ENCODE data around the gene POLD2. TPM values are rescaled to one million over a fixed set of nuclear protein-coding genes. Genes with fewer than 3 reads are reported as not detected.

The POLD2 gene
- 65.5 and 73.4 TPM in 2 replicates for total RNA-seq

DNA sequence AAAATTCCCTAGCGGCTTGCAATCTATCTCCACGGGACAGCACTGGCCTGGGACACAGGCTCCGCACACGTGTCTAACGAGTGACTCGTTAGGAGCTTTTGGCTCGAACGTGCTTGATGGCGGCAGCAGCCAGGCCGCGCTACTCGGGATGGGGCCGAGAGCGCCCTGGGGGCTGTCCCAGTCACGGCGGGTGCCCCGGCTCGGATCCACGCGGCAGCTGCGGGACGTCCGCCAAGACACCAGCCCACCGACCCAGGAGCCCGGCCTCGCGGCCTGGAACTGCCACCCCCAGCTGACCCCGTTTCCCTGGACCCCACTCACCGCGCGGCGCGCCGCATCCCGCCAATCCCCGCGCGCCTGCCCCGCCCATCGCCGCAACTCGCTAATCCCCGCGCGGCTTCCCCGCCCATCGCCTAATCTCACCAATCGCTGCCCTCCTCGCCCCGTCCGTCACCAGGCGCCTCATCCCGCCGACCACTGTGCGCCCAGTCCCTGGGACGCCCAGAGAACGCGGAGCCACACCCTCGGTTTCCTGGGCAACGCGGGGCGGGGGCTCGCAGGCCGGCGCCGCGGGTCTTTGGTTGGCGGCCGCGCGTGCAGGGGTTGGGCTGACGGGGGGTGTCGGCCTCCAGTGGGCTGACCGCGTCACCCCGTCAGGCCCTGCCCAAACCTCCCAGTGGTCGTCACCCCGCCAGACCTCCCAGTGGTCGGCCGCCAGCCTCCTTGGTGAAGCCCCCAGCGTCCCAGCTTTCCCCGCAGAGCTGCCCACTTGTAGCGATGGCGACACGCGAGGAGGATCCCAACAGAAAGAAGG is at the start of gene POLD2:
POLD2 (minus strand) TSS at position 359 of the 814 bp plus-strand sequence. CDS start 1,495 bp downstream, outside the sequence.

DNA sequence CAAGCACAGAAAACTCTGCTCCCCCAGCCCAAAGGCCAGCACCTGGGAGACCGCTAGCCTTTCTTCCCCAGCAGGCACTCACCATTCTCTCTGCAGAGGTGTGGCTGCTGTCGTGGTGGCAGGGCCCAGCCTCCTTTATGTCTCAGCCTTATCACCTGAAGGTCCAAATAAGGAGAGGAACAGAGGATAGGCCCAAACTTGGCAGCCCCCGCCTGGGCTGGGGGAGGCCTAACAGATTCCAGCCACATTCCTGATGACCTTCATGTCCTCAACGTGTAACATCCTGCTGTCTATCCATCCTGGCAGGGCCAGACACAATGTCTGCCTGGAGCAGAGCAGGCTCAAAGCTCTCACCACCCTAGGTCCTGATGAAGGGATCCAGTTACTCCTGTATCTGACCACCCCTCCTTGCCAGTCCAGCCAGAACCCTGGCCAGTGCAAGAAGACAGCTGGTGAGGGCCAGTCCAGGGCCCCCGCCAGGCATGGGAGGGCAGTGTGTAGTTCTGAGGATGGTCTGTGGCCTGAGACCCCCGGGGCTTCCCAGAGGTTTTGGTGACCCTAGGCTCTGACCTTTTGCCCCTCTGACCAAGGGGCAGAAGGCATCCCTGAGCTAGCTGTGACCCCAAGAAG is 18.0 kb upstream of the POLD2 start, which contains the start of gene MYL7:
MYL7 (minus strand) TSS at position 112 of the 630 bp plus-strand sequence; CDS start at position 85, 27 bp downstream.

DNA sequence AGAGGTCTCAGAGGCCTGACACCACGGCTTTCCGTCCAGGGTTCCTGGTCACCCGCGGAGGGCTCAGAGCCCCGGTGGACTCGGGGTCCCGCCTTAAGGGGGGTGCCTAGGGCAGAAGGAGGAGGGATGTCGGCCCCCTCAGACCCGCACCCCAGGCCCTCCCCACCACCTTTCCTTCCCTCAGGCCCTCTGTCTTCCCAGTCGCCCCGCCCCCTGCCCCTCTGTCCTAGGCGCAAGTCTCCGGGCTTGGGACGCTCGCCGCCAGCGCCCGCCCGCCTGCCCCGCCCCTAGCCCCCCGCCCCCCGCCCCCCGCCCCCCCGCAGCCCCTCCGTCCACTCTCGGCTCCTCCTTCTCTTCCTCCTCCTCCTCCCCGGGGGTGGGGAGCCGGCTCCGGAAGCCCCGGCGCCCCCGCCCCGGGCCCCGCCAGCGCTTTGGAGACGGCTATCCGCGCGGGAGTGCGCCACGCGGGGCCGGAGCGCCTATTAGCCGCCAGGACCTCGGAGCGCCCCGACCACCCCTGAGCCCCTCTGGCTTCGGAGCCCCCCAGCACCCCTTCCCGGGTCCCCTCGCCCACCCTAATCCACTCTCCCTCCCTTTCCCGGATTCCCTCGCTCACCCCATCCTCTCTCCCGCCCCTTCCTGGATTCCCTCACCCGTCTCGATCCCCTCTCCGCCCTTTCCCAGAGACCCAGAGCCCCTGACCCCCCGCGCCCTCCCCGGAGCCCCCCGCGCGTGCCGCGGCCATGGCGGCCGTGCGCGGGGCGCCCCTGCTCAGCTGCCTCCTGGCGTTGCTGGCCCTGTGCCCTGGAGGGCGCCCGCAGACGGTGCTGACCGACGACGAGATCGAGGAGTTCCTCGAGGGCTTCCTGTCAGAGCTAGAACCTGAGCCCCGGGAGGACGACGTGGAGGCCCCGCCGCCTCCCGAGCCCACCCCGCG is 19.2 kb downstream of the POLD2 start, which contains the start of gene AEBP1:
AEBP1 (plus strand) TSS at position 423 of the 937 bp plus-strand sequence; CDS start at position 744, 321 bp downstream.

DNA sequence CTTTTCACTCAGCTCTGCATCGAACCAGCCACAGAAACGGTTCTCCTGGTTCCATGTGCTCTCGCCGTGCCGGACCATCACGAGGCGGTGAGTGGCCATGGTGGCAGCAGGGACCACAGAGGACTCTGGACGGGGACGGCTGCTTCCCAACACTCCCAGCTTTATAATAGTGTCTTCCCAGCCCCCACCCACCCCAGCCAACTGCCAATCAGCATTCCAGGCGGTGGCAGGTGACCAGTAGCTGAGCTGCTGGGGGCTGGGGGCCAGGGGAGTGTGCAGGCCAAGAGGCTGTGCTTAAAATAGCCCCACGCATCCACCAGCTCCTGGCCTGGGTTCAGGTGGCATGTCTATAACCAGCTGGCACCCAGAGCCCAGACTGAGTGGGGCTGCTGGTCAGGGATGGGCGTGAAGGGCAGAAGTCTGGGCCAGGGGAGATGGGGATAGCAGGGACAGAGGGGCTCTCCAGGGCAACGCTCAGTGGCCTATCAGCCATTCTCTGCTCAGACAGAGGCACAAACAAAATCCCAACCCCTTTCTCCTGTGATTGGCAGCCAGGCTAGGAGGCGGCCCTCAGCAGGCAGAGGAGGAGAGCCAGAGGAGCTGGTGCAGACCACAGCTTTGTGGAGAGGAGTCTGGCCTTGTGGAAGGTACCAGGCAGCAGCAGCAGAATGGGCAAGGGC is 57.8 kb downstream of the POLD2 start, which contains the start of gene PGAM2:
PGAM2 (minus strand) TSS at position 137 of the 680 bp plus-strand sequence; CDS start at position 99, 38 bp downstream.

Small RNA genes lying within 50 kb of the gene (small RNA-seq; reads per million reads assigned to genes)
- gene RNA5SP230 = not detected

Other genes starting within 250 kb of the POLD2 start
- gene URGCP, start 217.0 kb downstream of the POLD2 start, total RNA-seq = 28.9 and 37.1 TPM in 2 replicates
- 17.6 and 22.9 TPM in 2 replicates for gene UBE2D4, start 197.1 kb downstream of the POLD2 start, total RNA-seq
- not detected in 2 replicates for gene SPDYE1, start 125.7 kb downstream of the POLD2 start, total RNA-seq
- gene DBNL, start 78.8 kb downstream of the POLD2 start, total RNA-seq = 108 TPM in 2 replicates
- gene PGAM2, start 58.0 kb downstream of the POLD2 start, total RNA-seq = 0.32 and 0.65 TPM in 2 replicates
- 14.9 and 24.2 TPM in 2 replicates for gene POLM, start 41.0 kb downstream of the POLD2 start, total RNA-seq
- 139 and 216 TPM in 2 replicates for gene AEBP1, start 19.2 kb downstream of the POLD2 start, total RNA-seq
- not detected in 2 replicates for gene MYL7, start 17.8 kb upstream of the POLD2 start, total RNA-seq
- gene GCK, start 65.9 kb upstream of the POLD2 start, total RNA-seq = 0.22 and 0.52 TPM in 2 replicates
- 82.8 and 104 TPM in 2 replicates for gene YKT6, start 77.4 kb upstream of the POLD2 start, total RNA-seq
- 0.26 and 0.54 TPM in 2 replicates for gene CAMK2B, start 202.0 kb upstream of the POLD2 start, total RNA-seq